Mesodermal cell (in vitro differentiated cells): ENCODE results near the gene MFRP.

Experiments used
- H3K27ac ChIP-seq: 2 replicates; pipeline ENCODE4 v1.7.0; 2013; ENCODE audit warnings: mild to moderate bottlenecking, low read depth, low read length, moderate library complexity; ENCODE audit not compliant: severe bottlenecking
- H3K36me3 ChIP-seq: 2 replicates; pipeline ENCODE4 v1.7.1; 2013; ENCODE audit warnings: mild to moderate bottlenecking, low read length, moderate library complexity; ENCODE audit not compliant: control insufficient read depth, insufficient read depth
- H3K4me1 ChIP-seq: one replicate; pipeline ENCODE4 v1.7.1; 2013; ENCODE audit warnings: mild to moderate bottlenecking, low read length; ENCODE audit not compliant: insufficient read depth, control insufficient read depth, poor library complexity, severe bottlenecking
- H3K4me3 ChIP-seq: 2 replicates; pipeline ENCODE4 v1.7.0; 2013; ENCODE audit warnings: low read length, control low read depth, mild to moderate bottlenecking; ENCODE audit not compliant: insufficient read depth, poor library complexity, severe bottlenecking; ENCODE audit errors: extremely low read depth
- H3K9me3 ChIP-seq: 2 replicates; pipeline ENCODE4 v1.7.1; 2013; ENCODE audit warnings: mild to moderate bottlenecking, low read length, moderate library complexity; ENCODE audit not compliant: control insufficient read depth
- WGBS, 2 experiments: methylation state at CpG; one replicate each; pipeline ENCODE4 v1.1.5; 2013; ENCODE audit warnings: missing lambda C conversion rate in 2 of 2; ENCODE audit not compliant: insufficient coverage in 2 of 2; 5-methylcytosine and 5-hydroxymethylcytosine counted together

Gene MFRP

GRCh38 chr11:119378851-119379465 is 32.5 kb upstream of the MFRP start:
- no peaks in the 10 kb centered on the region for H3K36me3 ChIP-seq
- WGBS, 2 experiments = 38 to 57% methylated on average over 8 of the region's 10 CpGs
- H3K27ac ChIP-seq = no peak overlapping the region
- H3K4me3 ChIP-seq = no peak overlapping the region
- peaks cover 34% of the 10 kb centered on the region for H3K4me1 ChIP-seq
- H3K9me3 ChIP-seq = no peaks in the 10 kb centered on the region

GRCh38 chr11:119377961-119378667 is 31.6 kb upstream of the MFRP start:
- H3K9me3 ChIP-seq = no peaks in the 10 kb centered on the region
- H3K36me3 ChIP-seq = no peaks in the 10 kb centered on the region
- no peak overlapping the region for H3K4me3 ChIP-seq
- H3K27ac ChIP-seq = no peak overlapping the region
- WGBS, 2 experiments = 56 to 69% methylated on average over 3 to 4 of the region's 6 CpGs
- H3K4me1 ChIP-seq = peaks cover 34% of the 10 kb centered on the region

DNA sequence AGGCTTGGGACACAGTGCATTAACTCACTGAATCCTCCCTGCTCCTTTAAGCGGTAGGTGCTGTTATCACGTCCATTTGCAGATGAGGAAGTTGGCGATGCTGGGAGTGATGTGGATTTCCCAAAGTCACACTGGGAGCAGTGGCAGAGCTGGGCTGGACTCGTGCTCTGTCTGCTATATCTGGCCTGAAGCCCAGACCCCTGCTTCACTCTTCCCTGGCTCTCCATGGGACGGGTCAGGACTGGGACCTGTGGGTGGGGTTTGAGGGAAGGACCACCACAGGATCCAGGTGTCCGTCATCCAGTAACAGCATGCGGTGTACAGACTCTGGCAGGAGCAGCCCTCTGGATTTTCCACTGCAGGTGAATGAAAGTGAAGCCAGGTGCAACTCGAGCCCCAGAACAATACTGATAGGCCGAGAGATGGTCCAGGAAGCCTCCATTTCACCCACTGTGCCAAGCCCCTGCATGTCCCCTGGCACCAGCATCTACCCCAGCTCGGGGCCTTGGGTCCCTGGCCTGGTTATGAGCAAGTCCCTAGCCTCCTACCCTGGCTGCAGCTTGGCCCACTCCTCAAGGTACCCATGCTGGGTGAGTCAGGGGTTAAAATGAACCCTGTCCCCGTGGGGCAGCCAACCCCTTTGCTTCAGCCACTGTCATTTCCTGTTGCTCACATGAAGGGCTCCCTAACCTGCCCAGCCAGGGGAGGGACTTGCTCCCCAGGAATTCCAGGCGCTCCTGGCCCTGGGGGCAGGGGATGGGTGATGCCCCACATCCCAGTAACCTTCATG is 30.8 kb upstream of the MFRP start:
- 77 to 82% methylated on average over 10 to 11 of the region's 12 CpGs for WGBS, 2 experiments
- H3K4me3 ChIP-seq = no peak overlapping the region
- H3K4me1 ChIP-seq = peaks cover 34% of the 10 kb centered on the region
- H3K9me3 ChIP-seq = no peaks in the 10 kb centered on the region
- H3K27ac ChIP-seq = no peak overlapping the region
- no peaks in the 10 kb centered on the region for H3K36me3 ChIP-seq

- Histone ChIP-seq H3K9me3 (no peaks in the 10 kb centered on the region), H3K4me3 (no peak overlapping the region), H3K36me3 (no peaks in the 10 kb centered on the region), H3K4me1 (peaks cover 34% of the 10 kb centered on the region), H3K27ac (no peak overlapping the region)
- 81 to 84% methylated on average over 10 to 11 of the region's 11 CpGs for WGBS, 2 experiments
Observed at GRCh38 chr11:119376197-119376847, 29.8 kb upstream of the MFRP start.

GRCh38 chr11:119375337-119376196 is 29.1 kb upstream of the MFRP start:
- Histone ChIP-seq H3K9me3 (no peaks in the 10 kb centered on the region), H3K27ac (no peak overlapping the region), H3K4me3 (no peak overlapping the region), H3K36me3 (no peaks in the 10 kb centered on the region), H3K4me1 (peaks cover 31% of the 10 kb centered on the region)
- WGBS, 2 experiments = 71 to 75% methylated on average over 12 to 14 of the region's 14 CpGs

GRCh38 chr11:119374632-119375336 is 28.3 kb upstream of the MFRP start:
- Histone ChIP-seq H3K36me3 (no peaks in the 10 kb centered on the region), H3K4me3 (no peak overlapping the region), H3K27ac (no peak overlapping the region), H3K9me3 (no peaks in the 10 kb centered on the region), H3K4me1 (peaks cover 32% of the 10 kb centered on the region)
- WGBS, 2 experiments = 49 to 53% methylated on average over 9 of the region's 11 CpGs

DNA sequence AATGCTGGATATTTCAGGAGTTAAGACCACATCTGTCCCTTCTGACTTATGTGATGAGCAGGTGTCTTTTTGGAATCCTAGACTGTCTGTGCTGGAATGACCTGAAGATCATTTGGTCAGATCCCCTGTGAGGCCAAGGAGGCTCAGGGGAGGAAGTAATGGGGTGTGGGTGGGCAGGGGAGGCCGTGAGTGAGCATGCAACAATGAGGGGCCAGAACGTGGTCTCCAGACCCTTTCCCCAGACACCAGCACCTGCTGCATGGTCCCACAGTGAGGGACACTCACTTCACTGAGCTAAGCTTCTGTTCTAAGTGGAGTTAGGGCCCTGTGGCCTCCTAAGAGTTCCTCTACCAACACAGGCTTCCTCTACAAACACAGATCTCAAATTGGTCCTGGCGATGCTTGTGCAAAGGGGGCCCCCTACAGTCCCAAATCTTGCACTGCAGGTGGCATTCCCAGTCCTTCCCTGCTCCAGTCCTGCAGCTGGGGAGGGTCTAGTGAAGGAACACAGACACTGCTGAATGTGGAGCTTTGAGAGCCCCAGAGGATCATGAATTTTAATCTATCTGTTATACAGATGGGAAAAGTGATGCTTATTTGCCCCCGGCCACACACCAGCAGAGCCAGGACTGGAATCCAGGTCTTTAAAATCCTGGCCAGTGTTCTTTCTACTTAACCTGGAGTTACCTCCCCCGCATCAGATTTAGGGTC is 27.6 kb upstream of the MFRP start:
- no peaks in the 10 kb centered on the region for H3K36me3 ChIP-seq
- WGBS, 2 experiments = 56 to 61% methylated on average over 3 to 4 of the region's 5 CpGs
- peaks cover 27% of the 10 kb centered on the region for H3K4me1 ChIP-seq
- no peak overlapping the region for H3K4me3 ChIP-seq
- H3K9me3 ChIP-seq = no peaks in the 10 kb centered on the region
- no peak overlapping the region for H3K27ac ChIP-seq

DNA sequence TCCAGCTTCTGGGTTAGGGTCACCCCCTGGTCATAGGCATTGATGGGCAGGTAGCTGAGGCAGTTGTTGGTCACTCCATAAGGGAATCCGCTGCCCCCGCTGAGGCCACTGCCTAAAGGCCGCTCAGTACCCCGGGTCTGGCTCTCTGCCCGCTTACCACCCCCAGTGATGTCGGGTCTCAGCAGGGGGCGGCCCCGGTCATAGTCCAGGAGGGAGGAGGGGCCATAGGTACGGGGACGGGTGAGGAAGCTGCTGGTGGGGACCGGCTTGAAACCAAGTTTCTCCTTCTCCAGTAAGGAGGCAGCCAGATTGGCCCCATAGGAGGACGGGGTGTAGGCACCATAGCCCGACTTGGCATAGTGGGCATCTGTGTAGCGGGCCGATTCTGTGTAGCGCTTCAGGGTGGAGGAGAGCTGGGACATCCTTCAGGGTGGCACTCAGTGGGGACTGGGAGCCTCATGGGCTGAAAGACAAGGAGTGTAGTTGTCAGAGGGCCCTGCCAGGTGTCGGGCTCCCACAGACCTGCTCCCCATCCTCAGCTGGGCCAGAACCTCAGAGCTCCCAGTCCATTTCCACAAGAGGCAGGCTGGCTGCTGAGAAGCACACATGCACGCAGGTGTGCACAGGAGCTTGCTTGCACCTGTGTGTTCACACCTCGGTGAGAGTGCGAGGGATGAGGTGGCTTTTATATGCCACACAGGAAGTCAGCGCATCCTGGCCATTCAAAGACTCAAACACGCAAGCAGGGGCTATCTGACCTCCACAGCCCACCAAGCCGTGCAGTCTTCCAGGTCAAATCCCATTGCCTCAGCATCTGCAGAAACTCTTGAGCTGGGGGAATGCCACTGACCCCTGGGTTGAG is 26.8 kb upstream of the MFRP start:
- no peaks in the 10 kb centered on the region for H3K36me3 ChIP-seq
- H3K4me1 ChIP-seq = peaks cover 21% of the 10 kb centered on the region
- H3K27ac ChIP-seq = no peak overlapping the region
- WGBS, 2 experiments = 93% methylated on average over 18 to 21 of the region's 23 CpGs
- no peak overlapping the region for H3K4me3 ChIP-seq
- H3K9me3 ChIP-seq = no peaks in the 10 kb centered on the region
